RCC 7860 (cell line): ENCODE results near the gene YES1.
"Not testable (repeated sequence)": the region's sequence is repeated elsewhere in the genome, so short reads cannot be mapped to it uniquely, and the experiment has no call there.

Experiments used
- DNase-seq: peaks from one replicate; pipeline ENCODE4 v3.0.0-alpha.2; 2015; ENCODE audit warnings: low spot score
- FAIRE-seq: peaks from 2 replicates; lab custom pipeline; 2012; peaks lifted over from hg19 to GRCh38; lab: Jason Lieb, UNC

The YES1 gene

GRCh38 chr18:824179-824578, 12.1 kb upstream of the YES1 start:
- FAIRE-seq: no peak
- DNase-seq: no peak

- DNase-seq: no peak
- FAIRE-seq: no peak
Measured at GRCh38 chr18:820591-821165, 8.6 kb upstream of the YES1 start.

- no peak for DNase-seq
- no peak for FAIRE-seq
Measured at GRCh38 chr18:816869-817268, 4.8 kb upstream of the YES1 start.

- no peak for DNase-seq
- FAIRE-seq: no peak
Measured at GRCh38 chr18:816088-816653, 4.1 kb upstream of the YES1 start.

- no peak for FAIRE-seq
- no peak for DNase-seq
Measured at GRCh38 chr18:815353-815752, 3.3 kb upstream of the YES1 start.

GRCh38 chr18:814300-815084, 2.5 kb upstream of the YES1 start:
- no peak for DNase-seq

GRCh38 chr18:813172-814071, 1.4 kb upstream of the YES1 start:
- no peak for DNase-seq
- no peak for FAIRE-seq

More at GRCh38 chr18:814300-815084, 2.5 kb upstream of the YES1 start:
- FAIRE-seq: no peak

GRCh38 chr18:812376-813171, 532 bp upstream of the YES1 start:
- DNase-seq (peak; percentile 45), FAIRE-seq (peak; percentile 15)

GRCh38 chr18:811182-811891, 705 bp downstream of the YES1 start:
- DNase-seq: no peak
- no peak for FAIRE-seq

- FAIRE-seq (peak; percentile 44), DNase-seq (no peak)
Measured at GRCh38 chr18:809985-810642, 1.9 kb downstream of the YES1 start.

GRCh38 chr18:809228-809627, 2.8 kb downstream of the YES1 start:
- not testable (repeated sequence) for FAIRE-seq, DNase-seq

GRCh38 chr18:808502-808901, 3.5 kb downstream of the YES1 start:
- FAIRE-seq: no peak
- DNase-seq: no peak

GRCh38 chr18:808086-808485, 4.0 kb downstream of the YES1 start:
- no peak for DNase-seq
- FAIRE-seq: no peak

GRCh38 chr18:805755-806110, 6.3 kb downstream of the YES1 start:
- no peak for DNase-seq
- no peak for FAIRE-seq

GRCh38 chr18:805008-805754, 6.9 kb downstream of the YES1 start:
- FAIRE-seq: no peak
- DNase-seq: no peak

GRCh38 chr18:801137-801536, 10.9 kb downstream of the YES1 start:
- no peak for DNase-seq
- FAIRE-seq: no peak

GRCh38 chr18:799943-800342, 12.1 kb downstream of the YES1 start:
- DNase-seq (no peak), FAIRE-seq (no peak)

GRCh38 chr18:795383-795782, 16.7 kb downstream of the YES1 start:
- FAIRE-seq, DNase-seq: not testable (repeated sequence)

GRCh38 chr18:789397-789796, 22.6 kb downstream of the YES1 start:
- DNase-seq (no peak), FAIRE-seq (no peak)
